NCI-H748 (cell line): ENCODE results near the gene DEPP1.

Source experiments
- DNase-seq: peaks from one replicate; lab custom pipeline; 2025; ENCODE audit not compliant: unreplicated experiment; lab: John Stamatoyannopoulos, UW

Gene DEPP1

GRCh38 chr10:44955413-44956070, 23.1 kb downstream of the DEPP1 start:
- no peak for DNase-seq

- DNase-seq, result no peak
Observed at GRCh38 chr10:44954962-44955361, 23.6 kb downstream of the DEPP1 start.

DNA sequence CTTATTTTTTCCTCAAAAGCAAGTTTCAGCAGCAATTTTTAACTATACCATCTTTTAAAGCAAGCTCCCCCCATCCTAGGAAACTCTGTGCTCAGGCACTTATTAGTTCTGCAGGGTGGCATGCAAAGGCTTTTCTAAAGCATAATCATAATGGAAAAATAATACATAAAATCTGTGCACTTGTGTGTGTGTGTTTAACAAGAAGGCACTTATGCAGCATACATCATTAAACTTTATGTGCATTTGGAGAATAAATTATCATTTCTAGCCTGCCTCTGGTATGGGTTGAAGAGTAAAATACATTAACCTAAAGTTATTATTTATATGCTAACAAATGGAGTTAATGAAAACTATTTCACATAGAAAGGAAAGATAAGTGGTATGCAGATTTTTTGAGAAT, 24.6 kb downstream of the DEPP1 start:
- no peak for DNase-seq

DNA sequence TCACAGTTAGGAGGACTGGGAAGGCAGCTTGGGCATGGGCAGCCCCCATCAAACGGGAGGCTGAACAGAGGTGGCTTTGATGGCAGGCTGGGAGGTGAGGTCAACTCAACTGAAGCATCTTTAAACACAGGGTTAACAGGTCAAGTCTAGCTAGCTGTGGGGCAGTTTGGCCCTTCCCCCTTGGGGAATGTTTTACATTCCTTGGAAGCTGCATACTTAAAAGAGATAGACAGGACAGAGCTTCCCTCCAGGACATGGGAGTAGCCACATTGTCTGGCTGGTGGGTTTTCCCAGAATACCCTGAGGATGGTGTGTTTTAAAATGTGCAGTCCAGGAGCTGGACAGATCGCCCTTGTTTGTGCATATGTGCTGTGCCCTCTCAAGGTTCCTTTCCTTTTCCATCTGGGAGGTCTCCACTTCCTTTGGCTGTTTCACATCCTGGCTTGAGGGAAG, 25.8 kb downstream of the DEPP1 start:
- DNase-seq, result no peak

- no peak for DNase-seq
Observed at GRCh38 chr10:44951576-44952226, 26.9 kb downstream of the DEPP1 start.

- DNase-seq, result no peak
Observed at GRCh38 chr10:44950326-44951225, 28.0 kb downstream of the DEPP1 start.

DNA sequence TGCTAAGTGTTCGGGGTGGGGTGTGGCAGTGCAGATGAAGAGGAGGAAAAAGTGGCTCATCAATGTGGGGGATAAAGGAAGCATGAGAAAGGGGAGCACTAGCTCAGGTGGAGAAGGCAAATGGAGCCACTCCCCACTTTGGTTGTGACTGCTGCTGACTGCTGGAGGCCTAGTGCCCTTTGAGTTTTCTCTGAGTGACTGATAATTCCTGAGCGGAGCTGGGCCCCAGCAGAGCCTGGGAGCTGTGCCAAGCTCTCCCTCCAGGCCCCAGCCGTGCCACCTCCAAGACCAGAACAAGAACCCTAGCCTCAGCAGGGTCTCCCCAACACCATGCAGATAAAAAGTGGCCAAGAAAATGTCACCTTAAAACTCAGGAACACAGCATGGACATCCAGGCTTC, 28.7 kb downstream of the DEPP1 start:
- DNase-seq, result no peak

DNA sequence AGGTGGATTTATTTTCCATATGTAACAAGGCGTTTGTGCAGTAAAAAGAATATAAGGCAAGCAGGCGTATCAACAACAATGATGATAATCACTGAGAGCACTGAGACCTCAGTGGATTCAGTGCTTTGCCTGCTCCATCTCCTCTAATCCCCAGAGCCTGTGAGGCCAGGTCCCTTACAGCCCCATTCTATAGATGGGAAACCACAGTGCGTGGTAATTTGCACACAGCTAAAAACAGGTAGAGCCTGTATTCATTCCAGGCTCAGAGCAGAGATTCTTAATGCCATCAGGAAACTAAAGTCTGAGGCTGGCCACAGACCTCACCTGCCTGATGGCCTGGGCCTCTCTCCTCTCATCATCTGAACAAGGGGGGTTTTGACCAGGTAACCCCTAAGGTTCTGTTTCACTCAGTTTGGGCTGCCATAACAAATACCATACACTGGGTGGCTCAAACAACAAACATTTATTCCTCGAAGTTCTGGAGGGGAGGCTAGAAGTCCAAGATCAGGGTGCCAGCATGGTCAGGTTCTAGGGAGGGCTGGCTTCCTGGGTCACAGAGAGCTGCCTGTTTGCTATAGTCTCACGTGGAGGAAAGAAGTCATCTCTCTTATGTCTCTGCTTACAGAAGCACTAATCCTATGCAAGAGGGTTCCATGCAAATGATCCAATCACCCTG, 29.3 kb downstream of the DEPP1 start:
- DNase-seq, result no peak

- DNase-seq, result no peak
Observed at GRCh38 chr10:44948642-44949041, 30.0 kb downstream of the DEPP1 start.

- no peak for DNase-seq
Observed at GRCh38 chr10:44947371-44948152, 31.0 kb downstream of the DEPP1 start.

GRCh38 chr10:44946205-44946604, 32.4 kb downstream of the DEPP1 start:
- DNase-seq, result no peak

DNA sequence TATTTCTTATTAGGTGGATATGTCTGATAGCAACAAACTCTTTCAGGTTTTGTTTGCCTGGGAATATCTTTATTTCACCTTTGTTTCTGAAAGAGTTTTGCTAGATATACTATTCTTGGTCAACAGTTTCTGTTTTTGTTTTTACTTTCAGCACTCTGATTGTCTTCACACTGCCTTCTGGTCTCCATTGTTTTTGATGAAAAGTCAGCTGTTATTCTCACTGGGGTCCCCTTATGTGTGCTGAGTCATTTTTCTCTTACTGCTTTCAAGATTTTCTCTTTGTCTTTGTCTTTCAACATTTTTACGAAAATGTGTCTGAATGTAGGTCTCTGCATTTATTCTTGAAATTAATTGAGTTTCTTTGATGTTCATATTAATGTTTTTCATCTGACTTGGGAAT, 34.3 kb downstream of the DEPP1 start:
- DNase-seq, result no peak

DNA sequence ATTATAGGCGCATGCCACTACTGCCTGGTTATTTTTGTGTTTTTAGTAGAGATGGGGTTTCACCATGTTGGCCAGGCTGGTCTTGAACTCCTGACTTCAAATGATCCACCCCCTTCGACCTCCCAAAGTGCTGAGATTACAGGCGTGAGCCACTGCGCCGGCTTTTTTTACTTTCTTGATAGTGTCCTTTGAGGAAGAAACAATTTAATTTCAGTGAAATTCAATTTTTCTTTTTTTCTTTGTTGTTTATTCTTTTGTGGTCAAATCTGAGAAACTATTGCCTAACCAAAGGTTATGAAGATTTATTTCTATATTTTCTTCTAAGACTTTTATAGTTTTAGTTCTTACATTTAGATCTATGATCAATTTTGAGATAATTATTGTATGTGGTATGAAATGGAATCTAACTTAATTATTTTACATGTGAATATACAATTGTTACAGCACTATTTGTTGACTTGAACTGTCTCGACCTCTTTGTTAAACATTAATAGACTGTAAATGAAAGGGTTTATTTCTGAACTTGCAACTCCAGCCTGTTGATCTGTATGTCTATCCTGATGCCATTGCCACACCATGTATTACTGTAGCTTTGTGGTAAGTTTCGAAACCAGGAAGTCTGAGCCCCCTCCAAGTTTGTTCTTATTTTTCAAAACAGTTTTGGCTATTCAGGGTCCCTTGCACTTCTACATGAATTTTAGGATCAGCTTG, 38.8 kb downstream of the DEPP1 start:
- no peak for DNase-seq

- no peak for DNase-seq
Observed at GRCh38 chr10:44938956-44939355, 39.7 kb downstream of the DEPP1 start.

GRCh38 chr10:44937196-44938005, 41.2 kb downstream of the DEPP1 start:
- DNase-seq, result no peak

DNA sequence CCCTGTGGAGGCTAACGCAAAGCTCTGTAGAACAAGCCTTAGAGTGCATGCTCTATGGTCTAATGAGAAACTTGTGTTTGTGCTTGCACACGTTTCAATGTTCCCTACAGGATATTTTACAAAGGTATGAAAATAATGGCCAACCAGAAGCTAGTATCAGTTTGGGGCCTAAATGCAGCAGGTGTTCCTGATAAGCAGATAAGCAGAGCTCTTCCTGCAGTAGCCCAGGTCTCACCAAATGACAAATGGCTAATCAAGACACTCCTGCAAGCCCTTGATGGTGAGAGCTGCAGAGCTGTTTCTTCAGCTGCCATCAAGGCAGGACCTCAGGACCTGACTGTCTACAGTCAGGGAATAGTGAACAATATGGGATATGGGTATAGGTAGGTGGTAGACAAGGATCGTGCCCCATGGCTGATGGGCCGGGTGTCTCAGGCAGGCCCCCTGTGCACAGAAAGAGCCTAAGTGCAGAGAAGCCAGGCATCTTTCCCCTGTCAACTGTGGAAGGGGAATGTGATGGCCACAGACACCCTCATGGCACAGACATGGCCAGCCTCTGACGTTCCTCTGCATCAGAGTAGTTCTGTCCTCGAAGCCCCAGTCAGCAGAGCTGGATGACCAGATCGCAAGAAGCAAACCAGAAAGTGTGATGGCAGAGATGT, 42.2 kb downstream of the DEPP1 start:
- no peak for DNase-seq

- DNase-seq, result no peak
Observed at GRCh38 chr10:44935966-44936295, 42.7 kb downstream of the DEPP1 start.

DNA sequence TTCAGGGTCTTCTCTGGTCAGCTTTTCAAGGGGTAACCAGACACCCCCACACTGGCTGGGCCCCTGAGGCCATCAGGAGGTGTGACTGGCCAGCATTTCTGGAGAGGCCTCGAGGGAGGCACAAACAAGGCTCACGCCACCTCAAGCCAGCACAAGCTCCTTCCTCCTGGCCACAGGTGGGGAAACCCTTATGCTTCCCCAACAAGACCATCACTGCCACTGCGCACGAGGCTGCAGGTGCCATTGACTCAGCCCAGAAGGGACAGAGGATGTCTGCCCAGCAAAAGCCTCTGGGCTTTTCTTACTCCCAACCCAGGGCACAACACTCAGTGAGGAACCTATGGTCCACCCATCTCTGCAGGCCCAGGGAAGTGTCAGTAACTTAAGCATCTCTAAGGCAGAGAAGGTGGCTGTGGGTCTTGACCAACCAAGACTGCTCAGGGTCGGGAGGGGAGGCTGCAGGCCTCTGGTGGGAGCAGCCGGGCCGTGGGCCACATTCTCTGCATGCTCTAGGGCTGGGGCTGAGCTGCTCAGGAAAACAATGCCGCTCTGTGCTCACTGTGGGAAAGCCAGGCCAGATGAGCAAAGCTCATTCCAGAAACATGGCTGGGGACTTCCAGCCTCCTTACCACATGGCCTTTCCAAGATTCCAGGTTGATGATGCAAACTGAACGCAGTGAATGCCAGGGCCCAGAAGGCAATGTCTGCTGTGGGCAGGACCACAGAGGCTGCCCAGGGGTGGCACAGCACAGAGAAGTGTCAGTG, 43.2 kb downstream of the DEPP1 start:
- no peak for DNase-seq
